Lower lobe of right lung (tissue), 2 donors: ENCODE results near the gene ITPK1. TPM values are rescaled to one million over a fixed set of nuclear protein-coding genes. Genes with fewer than 3 reads are reported as not detected.

Experiments used
- ATAC-seq, 2 donors: fragments of 200-7000 bp; cut with Tn5 transposase; one replicate each; pipeline ENCODE4 v1.9.1; 2020 to 2022; ENCODE audit warnings: mild to moderate bottlenecking in 2 of 2, moderate library complexity in 2 of 2
- DNase-seq: peaks from one replicate; pipeline ENCODE4 v3.0.0-alpha.2; 2020
- H3K27ac ChIP-seq: fragments of 200-600 bp; one replicate; pipeline ENCODE4 v1.8.0; 2022
- H3K27me3 ChIP-seq: fragments of 200-600 bp; one replicate; pipeline ENCODE4 v1.8.0; 2022; ENCODE audit warnings: low read depth
- H3K36me3 ChIP-seq: fragments of 200-600 bp; one replicate; pipeline ENCODE4 v1.8.0; 2022; ENCODE audit warnings: mild to moderate bottlenecking
- H3K4me1 ChIP-seq: fragments of 200-600 bp; one replicate; pipeline ENCODE4 v1.8.0; 2022
- H3K4me3 ChIP-seq: fragments of 200-600 bp; one replicate; pipeline ENCODE4 v1.8.0; 2022; ENCODE audit warnings: mild to moderate bottlenecking
- H3K9me3 ChIP-seq: fragments of 200-600 bp; one replicate; pipeline ENCODE4 v1.8.0; 2022
- intact Hi-C: fragments of 100-400 bp; cut with DNase I; formaldehyde crosslinking; loops from one replicate; pipeline ENCODE4 v1.11.0; 2022
- total RNA-seq: library from RNA; stranded (reverse); fragmentation: NEBNext Ultra II Directional; extraction: Animal tissue kit (Norgen Biotek cat#: 25700); gene quantifications from one replicate; pipeline ENCODE4 v1.2.1, GENCODE V29; 2021
- TF ChIP-seq, protein P1 (sequence below): fragments of 200-600 bp; IDR thresholded peaks from one replicate; pipeline ENCODE4 v1.8.0; 2022; ENCODE audit warnings: antibody characterized with exemption, mild to moderate bottlenecking
- donor health status: DM: no; HTN: yes; CAD: no; lungs with severe emphysema.

ITPK1 gene
- total RNA-seq, 1 donor from 2014 or later: 129 TPM

GRCh38 chr14:92950773-92951172 lies 165.0 kb downstream of the ITPK1 start:
- Histone ChIP-seq H3K36me3 (peaks cover 78% of the 10 kb centered on the region), H3K9me3 (no peaks in the 10 kb centered on the region), H3K4me1 (peaks cover 5% of the 10 kb centered on the region), H3K4me3 (no peak overlapping the region), H3K27me3 (no peaks in the 10 kb centered on the region), H3K27ac (no peak overlapping the region)
- TF ChIP-seq, protein P1, sequence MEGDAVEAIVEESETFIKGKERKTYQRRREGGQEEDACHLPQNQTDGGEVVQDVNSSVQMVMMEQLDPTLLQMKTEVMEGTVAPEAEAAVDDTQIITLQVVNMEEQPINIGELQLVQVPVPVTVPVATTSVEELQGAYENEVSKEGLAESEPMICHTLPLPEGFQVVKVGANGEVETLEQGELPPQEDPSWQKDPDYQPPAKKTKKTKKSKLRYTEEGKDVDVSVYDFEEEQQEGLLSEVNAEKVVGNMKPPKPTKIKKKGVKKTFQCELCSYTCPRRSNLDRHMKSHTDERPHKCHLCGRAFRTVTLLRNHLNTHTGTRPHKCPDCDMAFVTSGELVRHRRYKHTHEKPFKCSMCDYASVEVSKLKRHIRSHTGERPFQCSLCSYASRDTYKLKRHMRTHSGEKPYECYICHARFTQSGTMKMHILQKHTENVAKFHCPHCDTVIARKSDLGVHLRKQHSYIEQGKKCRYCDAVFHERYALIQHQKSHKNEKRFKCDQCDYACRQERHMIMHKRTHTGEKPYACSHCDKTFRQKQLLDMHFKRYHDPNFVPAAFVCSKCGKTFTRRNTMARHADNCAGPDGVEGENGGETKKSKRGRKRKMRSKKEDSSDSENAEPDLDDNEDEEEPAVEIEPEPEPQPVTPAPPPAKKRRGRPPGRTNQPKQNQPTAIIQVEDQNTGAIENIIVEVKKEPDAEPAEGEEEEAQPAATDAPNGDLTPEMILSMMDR: no peak
- no peak for DNase-seq
- no peak for ATAC-seq
- intact Hi-C loops: loop anchor here (10.0 kb wide), 1 partner anchor 184 kb away; no protein-coding TSS in a partner anchor

DNA sequence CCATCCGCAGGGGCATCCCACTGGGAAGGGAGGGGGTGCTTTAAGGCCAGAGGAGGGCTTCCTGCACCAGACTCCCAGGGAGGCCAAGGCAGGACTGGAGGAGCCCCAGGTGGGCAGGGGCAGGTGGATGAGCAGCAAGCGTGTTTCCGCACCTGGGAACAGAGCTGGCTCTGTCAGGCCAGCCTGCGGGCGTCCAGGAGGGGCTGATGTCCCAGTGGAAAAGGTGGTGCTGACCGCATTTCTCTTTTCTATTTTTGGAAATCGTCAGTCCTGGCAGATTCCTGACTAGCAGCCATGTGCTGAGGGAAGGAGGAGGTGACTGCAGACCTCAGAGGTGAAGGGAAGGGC lies 165.6 kb downstream of the ITPK1 start:
- intact Hi-C loops: loop anchor here (10.0 kb wide), 1 partner anchor 185 kb away; no protein-coding TSS in a partner anchor
- Histone ChIP-seq H3K27me3 (no peaks in the 10 kb centered on the region), H3K9me3 (no peaks in the 10 kb centered on the region), H3K4me3 (no peak overlapping the region), H3K36me3 (peaks cover 78% of the 10 kb centered on the region), H3K4me1 (peaks cover 5% of the 10 kb centered on the region), H3K27ac (no peak overlapping the region)
- ATAC-seq (no peak), DNase-seq (no peak)
- TF ChIP-seq, protein P1: no peak

DNA sequence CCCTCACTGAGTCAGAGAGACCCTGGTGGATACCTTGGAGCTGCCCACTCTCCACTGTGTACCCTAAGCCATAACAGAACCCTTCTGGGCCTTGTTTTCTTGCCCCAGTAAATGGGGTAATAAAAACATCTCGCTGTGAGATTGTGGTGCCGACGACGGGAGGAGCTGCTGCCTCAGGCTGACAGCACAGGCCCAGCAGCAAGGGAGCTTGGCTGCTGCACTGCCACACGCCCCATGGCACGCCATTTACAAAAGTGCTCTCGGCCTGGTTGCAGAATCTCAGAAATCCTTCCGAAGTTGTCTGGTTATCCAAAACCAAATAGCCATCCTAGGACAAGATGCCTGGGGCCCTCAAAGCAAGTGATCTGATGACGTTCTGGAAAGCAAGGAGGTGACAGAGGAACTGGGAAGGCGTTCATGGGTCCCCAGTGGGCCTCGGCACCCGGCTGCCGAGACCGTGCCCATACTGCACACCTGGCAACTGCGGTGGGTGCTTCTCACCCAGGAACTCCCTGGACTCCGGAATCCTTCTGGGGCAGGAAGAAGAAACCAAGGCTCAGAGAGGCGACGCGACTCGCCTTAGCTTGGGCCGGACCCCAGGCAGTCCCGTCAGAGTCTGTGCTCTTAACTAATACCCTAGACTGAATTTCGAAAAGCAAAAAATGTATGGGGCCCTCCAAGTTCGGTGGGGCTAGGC lies 166.1 kb downstream of the ITPK1 start:
- intact Hi-C loops: loop anchor here (10.0 kb wide), 1 partner anchor 185 kb away; no protein-coding TSS in a partner anchor
- Histone ChIP-seq H3K27ac (no peak overlapping the region), H3K9me3 (no peaks in the 10 kb centered on the region), H3K27me3 (no peaks in the 10 kb centered on the region), H3K4me3 (no peak overlapping the region), H3K4me1 (peaks cover 5% of the 10 kb centered on the region), H3K36me3 (peaks cover 80% of the 10 kb centered on the region)
- TF ChIP-seq, protein P1: no peak
- no peak for ATAC-seq
- DNase-seq: no peak

DNA sequence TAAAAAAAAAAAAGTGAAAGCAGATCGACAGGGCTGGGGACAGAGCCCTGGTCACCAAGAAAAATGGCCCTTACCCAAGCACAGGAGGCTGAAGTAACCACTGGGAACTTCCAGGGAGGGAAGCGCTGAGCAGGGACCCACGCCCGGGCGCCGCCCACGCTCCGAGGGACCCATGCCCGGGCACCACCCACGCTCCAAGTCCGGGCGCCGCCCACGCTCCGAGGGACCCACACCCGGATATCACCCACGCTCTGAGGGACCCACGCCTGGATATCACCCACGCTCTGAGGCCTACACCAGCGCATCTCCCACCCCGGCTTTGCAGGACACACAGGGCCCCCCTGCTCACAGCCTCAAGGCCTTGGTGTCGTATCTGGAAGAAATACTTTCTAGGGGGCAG lies 167.1 kb downstream of the ITPK1 start:
- ATAC-seq (no peak), DNase-seq (no peak)
- Histone ChIP-seq H3K27me3 (no peaks in the 10 kb centered on the region), H3K9me3 (no peaks in the 10 kb centered on the region), H3K4me1 (peaks cover 5% of the 10 kb centered on the region), H3K36me3 (peaks cover 78% of the 10 kb centered on the region), H3K27ac (no peak overlapping the region), H3K4me3 (no peak overlapping the region)
- intact Hi-C loops: no loop called here
- TF ChIP-seq, protein P1: no peak

- intact Hi-C loops: no loop called here
- Histone ChIP-seq H3K9me3 (no peaks in the 10 kb centered on the region), H3K27me3 (no peaks in the 10 kb centered on the region), H3K27ac (no peak overlapping the region), H3K4me3 (no peak overlapping the region), H3K36me3 (peaks cover 87% of the 10 kb centered on the region), H3K4me1 (peaks cover 5% of the 10 kb centered on the region)
- DNase-seq: no peak
- ATAC-seq: no peak
- TF ChIP-seq, protein P1: no peak
Measured at GRCh38 chr14:92946847-92947545, 168.7 kb downstream of the ITPK1 start.
